ENCODE data around the gene SC5D.

Gene SC5D, protein sequence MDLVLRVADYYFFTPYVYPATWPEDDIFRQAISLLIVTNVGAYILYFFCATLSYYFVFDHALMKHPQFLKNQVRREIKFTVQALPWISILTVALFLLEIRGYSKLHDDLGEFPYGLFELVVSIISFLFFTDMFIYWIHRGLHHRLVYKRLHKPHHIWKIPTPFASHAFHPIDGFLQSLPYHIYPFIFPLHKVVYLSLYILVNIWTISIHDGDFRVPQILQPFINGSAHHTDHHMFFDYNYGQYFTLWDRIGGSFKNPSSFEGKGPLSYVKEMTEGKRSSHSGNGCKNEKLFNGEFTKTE

DNA sequence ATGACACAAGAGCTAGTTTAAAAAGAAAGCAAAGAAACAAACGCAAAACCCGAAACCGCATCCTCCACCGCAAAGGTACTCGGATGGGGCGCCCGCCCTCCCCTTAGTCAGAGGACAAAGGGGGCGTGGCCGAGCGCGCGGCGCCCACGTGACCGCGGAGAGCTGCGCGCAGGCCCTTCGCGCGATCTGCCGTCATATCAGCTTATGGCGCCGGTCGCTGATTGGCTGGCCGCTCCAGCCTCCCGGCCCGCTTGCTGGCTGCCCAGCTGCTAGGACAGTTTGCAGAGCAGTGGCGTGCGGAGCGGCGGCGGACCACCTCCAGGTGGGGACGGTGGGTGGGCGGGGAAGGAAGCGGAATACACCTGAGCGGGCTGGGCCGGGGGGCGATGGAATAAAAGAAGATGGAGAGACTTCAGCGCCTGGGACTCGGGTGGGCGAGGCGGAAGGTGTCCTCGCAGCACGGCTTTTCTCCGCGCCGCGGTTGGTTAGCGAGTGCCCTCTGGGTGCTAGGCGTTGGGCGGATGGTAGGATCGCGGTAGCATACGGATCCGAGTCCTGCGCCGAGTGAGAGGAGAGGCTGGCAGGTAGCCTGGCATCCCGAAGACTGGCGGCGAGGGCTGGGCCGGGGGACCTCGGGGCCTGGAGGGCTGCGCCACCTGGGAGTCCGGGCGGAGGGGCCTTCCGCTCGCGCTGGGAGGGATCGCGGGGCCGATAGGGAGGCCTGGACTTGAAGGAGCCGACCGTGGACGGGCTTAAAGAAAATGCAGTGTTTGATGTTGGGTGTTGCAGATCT is at the start of gene SC5D:
TSS of gene SC5D (plus strand) at position 277 of the 793 bp plus-strand sequence. CDS start 10,605 bp downstream, outside the sequence.
- DNase-seq: peak; percentile 44 to 95 (median 90)

DNA sequence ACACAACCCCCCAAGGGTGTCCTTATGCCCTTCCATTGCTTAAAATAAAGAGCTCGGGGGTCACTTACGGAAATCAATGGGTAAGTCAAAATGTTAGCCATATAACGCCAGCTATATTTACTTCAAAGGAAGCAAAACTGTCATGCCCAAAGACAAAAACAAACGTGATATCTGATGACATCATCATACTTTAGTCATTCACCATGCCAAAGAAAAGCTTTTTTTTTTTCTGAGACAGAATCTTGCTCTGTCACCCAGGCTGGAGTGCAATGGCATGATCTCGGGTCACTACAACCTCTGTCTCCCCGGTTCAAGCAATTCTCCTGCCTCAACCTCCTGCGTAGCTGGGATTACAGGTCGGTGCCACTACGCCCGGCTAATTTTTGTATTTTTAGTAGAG is 47.7 kb upstream of the SC5D start:
- DNase-seq: no peak

DNA sequence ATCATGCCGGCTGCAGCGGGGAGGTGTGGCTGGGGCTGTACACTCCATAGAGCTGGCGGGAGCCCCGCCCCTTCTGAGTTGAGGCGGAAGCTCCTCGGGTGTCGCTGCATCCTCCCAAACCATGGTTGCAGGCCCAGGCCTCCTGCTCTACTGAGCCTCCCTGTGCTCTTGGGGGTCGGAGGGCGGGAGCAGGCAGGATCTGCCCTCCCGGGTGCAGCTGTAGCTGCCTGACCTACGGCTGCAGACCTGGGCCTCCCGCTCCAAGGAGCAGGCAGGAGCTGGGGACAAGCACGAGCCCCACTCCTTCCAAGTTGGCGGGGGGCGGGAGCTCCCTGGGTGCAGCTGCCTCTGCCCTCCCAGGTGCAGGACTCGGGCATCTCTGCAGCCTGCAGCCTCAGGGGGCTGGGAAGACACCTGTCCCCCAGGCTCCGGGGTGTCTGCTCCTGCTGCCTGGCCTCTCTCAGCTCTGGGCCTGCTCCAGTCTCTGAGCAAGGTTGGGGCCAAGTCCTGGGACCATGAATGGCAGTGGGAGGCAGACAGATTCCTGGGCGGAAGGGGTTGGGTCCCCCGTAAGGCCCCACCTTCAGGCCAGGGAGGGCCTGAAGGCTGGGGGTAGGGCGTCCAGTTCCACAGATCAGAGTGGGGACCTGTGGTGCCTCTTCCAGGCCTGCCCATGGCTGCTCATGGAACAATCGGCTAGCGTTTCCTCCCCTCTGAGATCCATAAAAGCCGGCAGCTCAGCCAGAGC is 46.4 kb upstream of the SC5D start:
- DNase-seq: no peak

DNA sequence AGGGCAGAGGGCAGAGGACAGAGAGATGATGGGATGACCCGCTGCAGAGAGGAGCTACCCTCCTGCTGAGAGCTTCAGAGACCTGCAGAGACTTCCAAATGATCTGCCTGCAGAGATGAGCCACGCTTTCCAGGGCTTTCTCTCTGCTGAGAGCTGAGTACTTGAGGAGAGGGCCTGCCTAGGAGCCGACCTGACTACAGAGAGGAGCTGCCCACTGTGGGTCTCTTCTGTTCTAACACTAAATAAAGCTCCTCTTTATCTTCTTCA is 45.9 kb upstream of the SC5D start:
- no peak for DNase-seq

DNA sequence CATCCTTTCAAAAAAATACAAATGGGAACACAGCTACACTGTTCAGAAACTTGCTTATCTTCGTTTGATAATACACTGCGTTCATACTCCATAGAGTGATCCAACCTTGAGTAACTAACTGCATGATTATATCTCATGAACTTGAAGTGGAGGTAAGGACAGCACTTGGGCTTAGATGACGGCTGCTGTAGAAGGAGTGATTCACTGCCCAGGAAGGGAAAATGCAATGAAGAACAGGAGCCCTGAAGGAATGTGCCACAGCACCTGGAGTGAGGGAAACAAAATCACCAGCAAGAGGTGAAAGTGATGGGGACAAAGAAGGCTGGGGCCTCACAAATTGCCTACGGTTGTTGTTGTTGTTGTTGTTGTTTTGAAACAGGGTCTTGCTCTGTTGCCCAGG is 44.1 kb upstream of the SC5D start:
- DNase-seq: no peak

DNA sequence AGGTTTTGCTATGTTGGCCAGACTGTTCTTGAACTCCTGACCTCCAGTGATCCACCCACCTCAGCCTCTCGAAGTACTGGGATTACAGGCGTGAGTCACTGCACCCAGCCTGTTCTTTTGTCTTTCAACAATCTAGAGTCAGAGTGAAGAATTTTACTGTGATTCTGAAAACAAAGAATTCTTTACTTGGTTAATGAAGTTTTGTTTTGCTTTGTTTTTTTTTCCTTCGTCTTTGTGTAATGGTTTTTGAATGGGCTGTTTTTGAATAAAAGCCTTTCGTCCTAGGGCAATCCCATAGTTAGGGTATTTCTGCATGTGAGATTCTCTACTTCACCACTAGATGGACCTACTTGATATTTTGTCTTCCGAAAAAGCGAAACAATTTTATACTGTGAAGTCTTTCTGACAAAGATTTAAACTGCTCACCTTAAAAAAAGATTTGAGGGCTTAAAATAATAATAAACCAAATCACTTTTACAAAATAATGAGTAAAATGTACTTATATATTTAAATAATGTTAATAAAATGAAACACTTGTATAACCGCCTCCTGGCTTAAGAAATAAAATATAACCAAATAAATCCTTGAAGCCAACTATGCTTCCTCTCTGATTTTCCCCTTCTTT is 43.4 kb upstream of the SC5D start:
- peak in 1 of 14 donors; percentile 9 for DNase-seq

DNA sequence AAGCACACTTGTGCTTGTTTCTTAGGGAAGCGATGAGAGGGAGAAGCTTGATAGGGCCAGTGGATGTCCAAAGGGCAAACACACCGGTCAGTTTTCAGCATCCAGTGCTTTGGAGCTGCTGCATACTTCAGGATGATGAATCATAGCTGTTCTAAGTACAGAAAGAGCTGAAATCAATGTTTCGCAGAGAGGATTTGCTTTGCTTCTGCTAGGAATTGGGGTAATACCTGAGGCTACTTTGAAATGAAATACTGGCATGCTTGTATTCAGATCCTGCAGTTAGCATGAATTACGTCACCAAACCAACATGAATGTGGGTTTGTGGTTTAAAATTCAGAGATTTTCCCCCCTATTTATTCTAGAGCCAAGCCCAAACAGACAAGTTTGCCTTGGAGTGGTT is 41.7 kb upstream of the SC5D start:
- DNase-seq: no peak

DNA sequence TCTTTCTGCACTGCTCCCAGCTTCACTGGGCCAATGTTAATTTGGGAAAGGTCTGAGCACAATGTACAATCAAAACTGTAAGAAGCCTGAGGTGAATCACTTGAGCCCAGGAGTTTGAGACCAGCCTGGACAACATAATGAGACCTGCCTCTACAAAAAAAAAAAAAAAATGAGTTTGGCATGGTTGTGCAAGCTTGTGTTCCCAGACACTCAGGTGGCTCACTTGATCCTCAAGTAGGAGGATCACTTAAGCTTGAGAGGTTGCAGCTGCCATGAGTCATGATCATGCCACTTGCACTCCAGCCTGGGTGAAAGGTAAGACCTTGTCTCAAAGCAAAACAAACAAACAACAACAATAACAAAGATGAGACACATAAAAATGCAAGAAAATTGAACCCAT is 38.6 kb upstream of the SC5D start:
- DNase-seq: no peak

DNA sequence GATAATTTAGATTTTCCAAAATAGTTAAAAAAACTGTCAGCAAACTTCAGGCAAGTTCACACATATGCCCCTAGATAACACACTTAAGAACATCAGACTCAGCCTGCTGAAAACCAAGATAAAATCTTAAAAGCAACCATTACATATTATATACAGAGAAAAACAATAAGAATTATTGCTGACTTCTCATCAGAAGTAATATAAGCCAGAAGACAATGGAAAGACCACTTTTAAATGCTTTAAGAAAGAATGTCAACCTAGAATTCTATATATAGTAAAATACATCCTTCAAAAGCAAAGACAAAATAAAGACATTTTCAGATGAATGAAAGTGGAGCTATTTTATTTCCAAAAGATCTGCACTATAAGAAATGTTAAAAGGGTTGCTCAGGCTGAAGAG is 37.8 kb upstream of the SC5D start:
- no peak for DNase-seq

DNA sequence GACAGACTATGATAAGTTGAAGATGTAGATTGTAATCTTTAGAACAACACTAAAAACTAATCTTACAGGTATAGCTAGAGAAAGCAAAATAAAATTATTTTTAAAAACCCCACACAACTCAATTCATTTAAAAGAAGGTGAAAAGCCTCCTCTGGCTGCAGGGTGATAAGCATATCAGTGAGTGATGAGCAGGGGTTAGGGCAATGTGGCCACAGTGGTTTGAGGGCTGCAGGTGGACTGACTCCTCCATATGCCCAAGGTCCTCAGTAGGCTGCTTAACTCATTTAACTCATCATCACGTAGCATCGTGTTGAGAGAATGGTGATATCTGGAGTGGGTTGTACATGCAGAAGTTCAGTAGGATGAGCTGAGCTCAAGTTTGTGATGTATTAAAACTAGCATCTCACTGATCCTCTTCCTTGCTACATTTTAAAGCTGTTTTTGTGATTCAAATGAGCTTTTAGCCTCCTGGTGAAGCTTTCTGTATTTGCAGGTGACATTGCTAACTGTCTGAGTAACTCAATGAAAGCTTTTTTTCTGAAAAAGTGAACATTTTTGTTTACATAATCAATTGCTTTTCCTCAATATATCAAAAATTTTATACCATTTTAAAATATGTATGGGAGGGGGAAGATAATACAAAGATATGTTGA is 37.0 kb upstream of the SC5D start:
- DNase-seq: no peak

DNA sequence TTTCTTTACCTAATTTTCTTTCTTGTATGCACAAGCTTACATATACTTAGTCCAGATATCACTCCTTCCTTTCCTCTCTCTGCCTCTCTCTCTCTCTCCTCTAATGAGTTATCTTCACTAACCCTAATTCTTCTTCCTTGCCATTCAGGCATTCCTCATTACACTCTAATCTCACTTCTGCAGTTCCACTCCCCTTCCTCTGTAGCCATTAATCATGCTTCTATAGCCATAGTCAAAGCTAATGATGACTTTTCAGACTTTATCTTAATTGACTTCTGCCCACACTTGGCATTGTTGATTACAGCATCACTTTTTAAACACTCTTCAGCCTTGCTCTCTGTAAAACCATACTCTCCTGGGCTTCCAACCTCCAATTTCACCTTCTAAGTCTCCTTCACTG is 35.3 kb upstream of the SC5D start:
- DNase-seq: no peak

DNA sequence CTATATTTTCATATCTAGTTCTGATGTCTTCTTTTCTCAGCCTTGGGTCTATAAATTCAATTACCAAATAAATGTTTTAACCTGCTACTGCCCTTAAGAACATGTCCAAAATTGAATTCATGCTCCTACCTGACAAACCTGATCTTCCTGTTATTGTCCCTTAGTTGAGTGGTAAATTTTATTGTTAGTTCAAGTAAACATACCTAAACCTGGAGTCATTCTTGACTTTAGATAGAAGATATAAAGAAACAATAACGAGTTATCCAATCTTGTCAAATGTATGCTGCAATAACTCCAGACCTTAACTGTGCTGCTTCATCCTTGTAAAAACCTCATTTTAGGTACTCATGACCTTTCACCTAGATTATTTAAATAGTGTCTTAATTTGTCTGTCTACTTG is 34.6 kb upstream of the SC5D start:
- no peak for DNase-seq

DNA sequence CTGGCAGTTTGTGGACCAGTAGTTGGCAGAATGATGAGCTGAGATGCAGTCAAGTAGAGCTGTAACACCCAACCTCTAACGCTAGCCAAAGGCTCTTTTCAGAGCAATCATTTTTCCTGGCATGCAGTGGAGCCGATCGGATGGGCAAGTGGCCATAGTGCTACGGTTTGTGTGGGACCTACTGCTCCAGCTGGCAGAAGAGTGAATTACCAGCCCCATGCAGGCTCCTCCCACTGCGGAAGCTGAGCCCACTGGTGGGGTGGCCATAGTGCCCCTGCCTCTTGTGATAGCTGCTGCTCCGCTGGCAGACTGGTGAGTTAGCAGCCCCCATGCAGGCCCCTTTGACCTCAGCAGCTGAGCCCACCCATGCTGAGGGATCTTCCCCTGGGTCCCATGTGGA is 27.0 kb upstream of the SC5D start:
- no peak for DNase-seq

DNA sequence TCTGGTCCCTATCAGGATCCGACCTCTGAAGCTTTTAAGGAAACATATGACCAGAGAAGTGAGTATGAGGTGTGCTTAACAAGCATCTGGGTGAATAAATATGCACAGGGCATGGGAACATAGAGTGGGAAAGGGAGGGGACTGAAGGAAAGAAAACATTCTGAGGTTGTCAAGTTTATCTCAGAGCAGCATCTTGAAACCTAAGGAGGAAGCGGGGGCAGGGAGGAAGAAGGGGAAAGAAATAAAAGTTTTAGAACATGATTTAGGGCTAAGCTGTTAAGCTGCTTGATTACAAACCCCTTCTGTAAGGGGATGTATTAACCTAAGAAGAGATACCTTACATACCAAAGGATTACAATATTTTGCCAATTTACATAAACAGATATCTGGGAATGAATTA is 24.0 kb upstream of the SC5D start:
- DNase-seq: no peak

DNA sequence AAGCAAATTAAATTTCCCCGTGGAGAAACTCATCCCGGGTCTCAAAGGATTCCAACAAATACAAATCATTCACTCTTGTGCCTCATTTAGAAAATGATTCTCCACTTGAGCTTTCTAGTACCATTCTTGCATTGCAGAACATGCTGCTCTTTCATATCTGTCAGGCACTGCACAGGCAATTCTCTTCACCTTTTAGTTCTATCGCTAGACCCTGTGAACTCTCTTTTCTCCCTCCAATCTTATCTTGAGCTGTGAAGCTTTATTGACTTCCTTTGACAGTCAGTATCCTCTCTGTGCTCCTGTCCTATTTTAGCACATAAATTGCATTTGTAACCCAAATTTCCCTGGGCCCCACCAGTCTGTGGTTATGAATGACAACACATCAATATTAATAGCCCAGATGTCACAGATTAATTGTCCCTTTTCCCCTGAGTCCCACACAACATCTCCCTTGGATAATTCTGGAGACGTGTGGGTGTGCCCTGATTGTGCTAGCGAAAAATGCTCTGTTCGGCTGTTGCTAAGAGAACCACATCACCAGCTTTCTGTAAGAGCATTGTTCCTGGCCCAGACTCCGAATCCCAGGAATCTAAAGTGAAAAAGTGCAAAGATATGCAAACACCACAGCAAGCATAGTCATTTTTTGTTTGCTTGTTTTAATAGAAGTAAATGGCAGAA is 22.4 kb upstream of the SC5D start:
- DNase-seq: no peak

DNA sequence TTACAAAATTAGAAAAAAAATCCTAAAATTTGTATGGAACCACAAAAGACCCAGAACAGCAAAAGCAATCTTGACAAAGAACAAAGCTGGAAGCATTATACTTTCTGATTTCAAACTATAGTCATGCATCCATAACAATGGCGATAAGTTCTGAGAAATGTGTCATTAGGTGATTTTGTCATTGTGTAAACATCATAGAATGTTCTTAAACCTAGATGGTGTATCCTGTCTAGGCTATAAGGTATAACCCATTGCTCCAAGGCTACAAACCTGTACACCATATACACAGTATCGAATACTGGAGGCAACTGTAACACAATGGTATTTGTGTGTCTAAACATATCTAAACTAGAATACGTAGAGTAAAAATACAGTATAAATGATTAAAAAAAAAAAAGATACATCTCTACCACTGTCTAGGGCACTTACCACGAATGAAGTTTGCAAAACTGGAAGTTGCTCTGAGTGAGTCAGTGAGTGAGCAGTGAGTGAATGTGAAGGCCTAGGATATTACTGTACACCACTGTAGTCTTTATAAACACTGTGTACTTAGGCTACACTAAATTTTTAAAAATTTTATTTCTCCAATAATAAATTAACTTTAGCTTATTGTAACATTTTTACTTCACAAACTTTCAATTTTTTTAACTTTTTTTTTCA is 18.1 kb upstream of the SC5D start:
- DNase-seq: no peak

DNA sequence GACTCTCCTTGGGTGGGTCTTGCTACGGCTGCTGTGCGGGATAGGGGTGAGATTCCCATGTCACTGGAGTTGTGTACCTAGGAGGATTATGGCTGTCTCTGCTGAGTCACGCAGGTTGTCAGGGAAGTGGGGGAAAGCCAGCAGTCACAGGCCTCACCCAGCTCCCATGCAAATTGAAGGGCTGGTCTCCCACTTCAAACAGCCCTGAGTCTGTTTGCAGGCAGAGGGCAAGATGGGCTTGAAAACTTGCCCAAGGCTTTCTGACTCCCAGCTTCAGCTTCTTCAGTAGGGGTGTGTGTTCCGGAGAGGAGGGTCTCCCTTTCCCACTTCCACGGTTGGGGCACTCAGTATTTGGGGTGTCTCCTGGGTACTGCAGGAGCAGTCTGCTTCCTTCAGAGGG is 10.9 kb upstream of the SC5D start:
- DNase-seq: no peak

DNA sequence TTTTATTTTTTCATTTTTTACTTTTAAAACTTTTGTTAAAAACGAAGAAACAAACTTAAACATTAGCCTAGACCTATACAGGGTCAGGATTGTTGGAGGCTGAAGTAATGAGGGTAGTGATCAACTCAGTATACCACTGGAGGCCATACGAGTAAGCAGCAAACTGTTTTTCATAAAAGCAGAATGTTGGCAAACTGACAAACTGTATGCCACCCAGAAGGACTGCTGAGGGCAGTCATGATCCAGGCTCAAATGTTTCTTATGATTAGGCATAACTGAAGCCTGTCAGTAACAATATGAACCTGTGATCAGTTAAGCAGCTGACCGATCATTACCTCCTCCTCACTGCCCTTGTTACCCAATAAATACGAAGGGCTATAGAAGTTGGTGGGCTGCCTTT is 10.2 kb upstream of the SC5D start:
- DNase-seq: no peak

DNA sequence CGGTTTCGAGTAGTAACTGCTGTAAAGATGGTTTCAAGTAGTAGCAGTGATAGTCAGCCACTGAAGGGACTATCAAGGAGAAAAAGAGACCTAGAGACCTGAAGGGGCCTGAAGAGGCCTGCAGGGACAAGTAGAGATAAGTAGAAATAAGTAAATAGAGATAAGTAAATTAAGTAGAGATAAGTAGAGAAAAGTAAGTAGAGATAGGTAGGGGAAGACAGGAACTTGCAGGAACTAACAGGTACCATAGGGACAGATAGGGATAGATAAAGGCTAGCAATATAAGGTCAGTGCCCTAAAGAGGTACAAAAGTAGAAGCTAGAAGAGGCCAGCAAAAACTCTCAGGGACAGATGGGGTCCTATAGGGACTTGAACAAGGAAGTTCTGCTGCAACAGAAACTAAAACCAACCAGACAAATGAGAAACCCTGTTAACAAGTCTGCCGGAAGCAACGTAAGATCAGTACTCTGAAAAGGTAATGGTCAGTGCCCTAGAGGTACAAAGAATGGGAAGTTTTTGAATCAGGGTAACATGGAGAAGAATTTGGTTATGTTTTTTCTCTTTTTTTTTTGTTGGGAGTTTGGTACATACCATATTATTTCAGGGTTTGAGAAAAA is 9.6 kb upstream of the SC5D start:
- DNase-seq: no peak

DNA sequence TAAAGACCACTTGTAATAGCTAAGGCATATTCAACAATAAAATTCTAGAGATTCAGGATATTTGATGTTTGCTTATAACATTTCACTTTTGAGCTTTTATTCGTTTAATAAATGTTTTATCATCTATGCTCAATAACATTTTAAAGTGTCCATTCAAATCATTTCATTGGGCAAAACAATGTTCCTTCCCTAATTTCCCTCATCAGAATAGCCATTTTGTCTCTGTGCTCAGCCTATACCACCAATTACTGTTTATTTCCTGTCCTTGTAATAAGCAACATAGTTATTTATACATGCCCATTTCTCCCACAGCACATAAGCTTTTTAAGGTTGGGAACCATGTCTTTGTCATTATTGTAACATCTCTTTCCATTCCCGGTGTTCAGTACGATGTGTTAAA is 1.3 kb upstream of the SC5D start:
- DNase-seq: no peak

DNA sequence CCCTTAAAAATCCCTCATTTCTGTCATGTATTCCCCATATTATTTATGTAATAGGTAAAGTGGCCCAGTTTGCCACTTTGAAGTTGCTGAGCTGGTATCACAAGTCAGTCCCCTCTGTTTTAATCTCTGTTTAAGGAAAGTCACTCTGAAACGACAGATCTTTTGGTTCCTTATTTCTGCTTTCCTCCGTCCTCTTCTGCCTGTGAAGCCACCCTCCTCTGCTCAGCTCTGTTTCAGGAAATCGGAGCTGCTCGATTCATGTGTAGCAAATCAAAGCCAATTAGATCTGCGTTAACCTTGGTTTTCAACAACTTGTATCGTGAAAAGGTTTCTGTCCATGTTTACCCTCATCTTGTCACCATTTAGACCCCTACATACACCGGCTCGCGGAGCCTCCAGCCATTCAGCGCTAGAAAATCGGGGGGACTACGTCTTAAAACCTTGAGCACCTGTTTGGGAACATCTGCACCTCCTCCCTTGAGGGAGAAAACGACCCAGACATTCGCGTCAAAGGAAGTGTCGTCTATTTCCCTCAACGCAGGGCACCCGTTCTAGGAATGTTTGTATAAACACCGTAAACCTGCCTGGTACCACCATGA is 576 bp upstream of the SC5D start:
- peak in 4 of 14 donors; percentile 43 to 78 (median 68) for DNase-seq
